DMS153 treated with DMSO at 0.1 percent for 48 hours (cell line): ENCODE results near the gene TOPORS.
"Not testable (repeated sequence)": the region's sequence is repeated elsewhere in the genome, so short reads cannot be mapped to it uniquely, and the experiment has no call there.

ENCODE experiments used
- DNase-seq: peaks from one replicate; lab custom pipeline; 2025; ENCODE audit not compliant: unreplicated experiment; lab: John Stamatoyannopoulos, UW

TOPORS gene

GRCh38 chr9:32566770-32567169, 14.4 kb upstream of the TOPORS start:
- no peak for DNase-seq

DNA sequence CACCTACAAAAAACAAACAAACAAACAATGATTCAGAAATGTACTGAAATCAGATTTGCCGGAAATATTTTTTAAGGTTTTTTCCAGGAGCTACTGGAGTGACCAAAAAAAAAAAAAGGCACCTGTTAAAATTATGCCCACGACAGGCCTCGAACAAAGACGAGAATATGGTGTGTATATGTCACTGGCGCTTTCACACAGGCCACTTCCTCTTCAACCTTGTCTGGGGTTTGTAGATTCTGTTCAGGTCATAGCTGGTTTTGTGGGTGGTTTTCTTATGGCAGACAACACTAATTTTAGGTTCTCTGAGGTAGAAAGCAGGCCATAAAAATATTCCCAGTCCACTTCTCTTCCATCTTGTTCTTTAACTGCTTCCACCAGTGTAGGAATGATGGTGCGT, 13.6 kb upstream of the TOPORS start:
- no peak for DNase-seq

DNA sequence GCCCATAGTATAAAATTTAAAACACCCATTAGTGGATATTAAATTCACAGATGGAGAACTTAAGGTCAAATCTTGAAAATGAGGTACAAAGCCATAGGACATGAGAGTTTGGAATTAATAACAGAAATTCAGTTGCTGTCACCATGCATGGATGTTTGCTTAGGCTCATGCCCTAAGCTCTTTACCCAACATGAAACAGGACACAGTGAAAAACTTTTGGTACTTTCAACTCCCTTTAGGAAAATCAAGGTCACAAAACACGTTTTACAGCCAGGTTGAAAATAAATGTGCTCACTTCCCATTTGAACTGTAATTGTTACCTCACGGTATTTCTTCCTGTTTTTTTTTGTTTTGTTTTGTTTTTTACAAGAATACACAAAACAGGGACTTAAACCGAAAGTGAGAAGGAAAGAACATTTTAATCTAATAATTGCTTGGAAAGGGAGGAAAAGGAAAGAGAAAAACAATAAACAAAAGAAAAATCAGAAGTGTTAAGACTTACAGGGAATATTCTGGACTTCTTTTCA, 6.1 kb upstream of the TOPORS start:
- no peak for DNase-seq

GRCh38 chr9:32554591-32554990, 2.2 kb upstream of the TOPORS start:
- DNase-seq = no peak

DNA sequence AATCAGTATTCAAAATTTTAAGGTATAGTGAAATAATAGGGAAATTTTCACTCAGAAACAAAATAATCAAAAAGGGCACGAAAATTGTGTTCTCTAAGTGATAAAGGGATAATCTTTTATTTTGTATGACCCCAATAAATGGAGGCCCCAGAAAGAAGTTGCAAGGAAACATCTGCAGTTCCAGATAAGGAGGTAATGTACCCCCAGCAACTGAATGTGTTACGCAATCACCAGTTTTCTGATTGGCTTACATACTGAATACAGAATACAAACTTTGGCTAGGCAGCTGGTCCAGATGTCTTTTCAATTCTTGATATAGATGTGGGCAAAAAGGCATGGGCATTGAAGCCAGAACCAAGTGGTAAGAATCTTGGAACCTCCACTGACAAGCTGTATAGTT, 1.7 kb upstream of the TOPORS start:
- DNase-seq = no peak

DNA sequence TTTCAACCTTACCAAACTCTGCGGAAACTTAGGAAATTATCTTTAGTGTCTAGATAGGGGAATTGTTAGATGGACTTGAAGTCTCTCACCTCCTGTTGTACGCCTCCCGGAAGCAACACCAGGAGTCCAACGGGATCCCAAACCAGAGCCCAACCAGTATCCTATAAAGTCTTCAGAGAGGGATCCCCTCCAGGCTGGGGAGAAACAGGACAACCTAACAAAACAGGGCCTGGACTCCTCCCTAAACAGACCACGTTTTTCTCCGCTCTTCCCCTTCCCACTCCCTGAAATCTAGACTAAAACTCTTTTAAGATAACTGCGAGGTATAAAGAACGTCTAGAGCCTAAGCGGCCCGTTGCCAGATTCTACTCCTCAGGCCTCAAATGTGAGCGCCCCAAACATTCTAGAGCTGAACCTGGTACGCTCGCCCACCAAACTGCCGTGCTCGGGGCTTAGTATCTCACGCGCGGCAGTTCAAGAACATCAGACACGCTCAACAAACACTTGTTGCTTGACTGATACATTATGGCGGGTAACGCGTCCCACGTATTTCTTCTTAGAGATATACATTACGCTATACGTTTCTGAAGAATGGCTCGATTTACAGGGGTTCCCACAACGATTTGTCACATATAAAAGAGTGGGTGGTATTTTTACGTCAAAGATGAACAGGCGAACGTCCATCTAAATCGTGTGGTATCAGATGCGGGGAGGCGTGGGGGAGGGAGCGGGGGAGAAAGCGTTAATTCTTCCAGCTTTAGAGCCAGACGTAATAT, 922 bp downstream of the TOPORS start:
- peak; percentile 53 for DNase-seq

DNA sequence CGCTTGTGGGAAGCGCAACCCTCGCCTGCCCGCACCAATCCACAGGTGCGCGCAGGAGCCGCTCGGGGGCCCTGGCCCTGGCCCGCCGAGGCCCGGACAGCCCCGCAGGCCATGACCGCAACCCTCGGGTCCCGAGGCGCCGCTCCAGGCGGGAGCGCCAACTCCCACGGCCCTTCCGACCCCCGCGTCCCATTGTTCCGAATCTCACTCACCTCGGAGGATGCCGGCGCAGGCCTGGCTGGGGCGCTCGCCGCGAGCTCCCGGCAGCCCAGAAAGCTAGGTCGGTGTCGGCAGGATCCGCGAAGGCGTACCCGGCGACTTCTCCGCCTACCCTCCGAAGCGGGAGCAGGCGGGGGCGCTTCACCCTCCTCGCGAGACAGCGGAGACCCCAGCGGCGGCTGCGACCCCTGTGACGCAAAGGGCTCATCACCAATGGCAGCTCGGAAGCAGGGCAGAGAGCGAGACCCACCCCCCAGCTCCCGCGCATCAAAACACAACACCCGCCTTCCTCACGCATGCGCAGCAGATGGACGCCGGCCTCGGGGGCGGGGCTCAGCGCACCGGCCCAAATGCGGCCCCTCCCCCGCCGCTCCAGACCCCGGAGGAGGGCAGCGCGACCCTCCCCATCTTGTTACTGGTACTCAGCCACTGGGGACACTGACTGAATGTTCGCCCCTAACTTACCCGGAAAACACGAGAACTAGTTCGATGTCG, 1.7 kb downstream of the TOPORS start:
- peak; percentile 67 for DNase-seq

- DNase-seq = no peak
These were observed 2.2 kb downstream of the TOPORS start for GRCh38 chr9:32550150-32550561.

- DNase-seq = not testable (repeated sequence)
These were observed 4.2 kb downstream of the TOPORS start for GRCh38 chr9:32548213-32548612.

GRCh38 chr9:32545884-32546283, 6.5 kb downstream of the TOPORS start:
- no peak for DNase-seq

DNA sequence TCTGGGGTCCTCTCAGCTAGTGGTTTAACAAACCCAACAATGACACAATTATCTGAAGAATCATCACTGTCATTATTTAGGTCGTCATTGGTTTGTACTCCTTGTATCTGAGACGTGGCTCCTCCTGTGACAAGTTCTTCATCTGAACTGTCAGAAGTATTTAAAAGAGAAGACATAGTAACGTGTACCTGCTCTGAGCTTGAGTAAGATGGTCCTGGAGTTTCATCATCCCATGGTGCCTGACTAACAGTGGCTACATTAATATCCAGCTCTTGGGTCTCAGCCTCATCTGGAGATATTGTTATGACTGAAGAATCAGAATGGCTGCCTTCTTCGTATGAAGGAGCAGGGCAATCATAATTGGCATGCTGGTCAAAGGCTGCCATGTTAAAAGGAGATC, 9.3 kb downstream of the TOPORS start:
- no peak for DNase-seq

GRCh38 chr9:32533816-32534215, 18.6 kb downstream of the TOPORS start:
- DNase-seq = no peak

DNA sequence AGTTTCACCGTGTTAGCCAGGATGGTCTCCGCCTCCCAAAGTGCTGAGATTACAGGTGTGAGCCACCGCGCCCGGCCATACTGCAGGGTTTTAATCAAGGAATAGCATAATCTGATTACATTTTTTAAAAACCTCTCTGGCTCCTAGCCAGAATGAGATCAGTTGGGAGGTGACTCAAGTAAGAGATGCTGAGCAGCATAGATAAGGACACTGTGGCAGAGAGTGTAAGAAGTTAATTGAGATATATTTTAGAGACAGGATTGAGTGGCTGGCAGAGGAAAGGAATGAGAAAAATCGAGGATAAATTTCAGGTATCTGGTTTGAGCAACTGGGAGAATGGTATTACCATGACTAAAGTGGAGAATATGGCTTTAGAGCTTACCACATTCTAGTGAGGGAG, 19.1 kb downstream of the TOPORS start:
- no peak for DNase-seq

DNA sequence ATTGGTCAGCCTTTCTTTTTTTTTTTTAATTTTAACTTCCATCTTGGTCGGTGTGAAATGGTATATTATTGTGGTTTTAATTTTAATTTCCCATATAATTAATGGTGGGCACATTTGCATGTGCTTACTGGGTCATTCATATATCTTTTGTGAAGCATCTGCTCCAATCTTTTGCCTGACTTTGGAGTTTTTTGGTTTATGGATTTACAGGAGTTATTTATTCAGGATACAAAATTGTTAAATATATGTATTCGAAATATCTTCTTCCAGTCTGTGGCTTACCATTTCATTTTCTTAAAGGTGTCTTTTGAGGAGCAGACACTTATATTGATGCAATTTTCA, 25.7 kb downstream of the TOPORS start:
- DNase-seq = no peak

DNA sequence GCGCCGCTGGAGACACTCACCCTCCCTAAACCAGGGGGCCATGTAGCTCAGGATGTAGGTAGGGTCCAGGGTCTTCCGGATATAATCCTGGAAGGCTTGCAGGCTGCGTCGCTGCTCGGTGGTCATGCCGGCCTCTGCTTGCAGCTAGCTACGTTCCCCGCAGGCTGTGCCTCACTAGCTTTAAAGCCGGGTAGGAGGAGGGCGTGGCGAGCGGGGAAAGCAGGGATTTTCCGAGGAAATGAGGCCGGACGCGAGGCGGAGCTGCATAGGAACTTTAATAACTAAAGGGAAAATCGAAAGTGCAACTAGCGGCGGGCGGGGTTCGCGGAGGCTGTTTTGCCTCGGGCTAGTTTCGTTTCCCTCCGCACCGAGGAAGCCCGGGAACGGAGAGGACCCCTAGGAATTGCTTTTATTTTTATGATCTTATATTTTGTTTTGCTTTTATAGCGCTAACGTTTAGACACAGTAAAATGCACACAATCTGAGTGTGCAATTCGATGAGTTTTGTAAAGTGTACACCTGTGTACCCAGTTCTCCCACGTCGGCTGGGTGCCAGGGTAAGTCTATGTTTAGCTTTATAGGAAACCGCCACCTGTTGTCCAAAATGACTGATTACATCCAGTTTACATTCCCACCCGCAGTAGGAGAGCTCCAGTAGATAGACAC, 26.2 kb downstream of the TOPORS start, which contains the start of gene RIGI:
RIGI (minus strand) TSS at position 156 of the 666 bp plus-strand sequence; CDS start at position 126, 30 bp downstream.
- DNase-seq = peak; percentile 92

- peak; percentile 54 for DNase-seq
These were observed 26.7 kb downstream of the TOPORS start for GRCh38 chr9:32525709-32526030.

DNA sequence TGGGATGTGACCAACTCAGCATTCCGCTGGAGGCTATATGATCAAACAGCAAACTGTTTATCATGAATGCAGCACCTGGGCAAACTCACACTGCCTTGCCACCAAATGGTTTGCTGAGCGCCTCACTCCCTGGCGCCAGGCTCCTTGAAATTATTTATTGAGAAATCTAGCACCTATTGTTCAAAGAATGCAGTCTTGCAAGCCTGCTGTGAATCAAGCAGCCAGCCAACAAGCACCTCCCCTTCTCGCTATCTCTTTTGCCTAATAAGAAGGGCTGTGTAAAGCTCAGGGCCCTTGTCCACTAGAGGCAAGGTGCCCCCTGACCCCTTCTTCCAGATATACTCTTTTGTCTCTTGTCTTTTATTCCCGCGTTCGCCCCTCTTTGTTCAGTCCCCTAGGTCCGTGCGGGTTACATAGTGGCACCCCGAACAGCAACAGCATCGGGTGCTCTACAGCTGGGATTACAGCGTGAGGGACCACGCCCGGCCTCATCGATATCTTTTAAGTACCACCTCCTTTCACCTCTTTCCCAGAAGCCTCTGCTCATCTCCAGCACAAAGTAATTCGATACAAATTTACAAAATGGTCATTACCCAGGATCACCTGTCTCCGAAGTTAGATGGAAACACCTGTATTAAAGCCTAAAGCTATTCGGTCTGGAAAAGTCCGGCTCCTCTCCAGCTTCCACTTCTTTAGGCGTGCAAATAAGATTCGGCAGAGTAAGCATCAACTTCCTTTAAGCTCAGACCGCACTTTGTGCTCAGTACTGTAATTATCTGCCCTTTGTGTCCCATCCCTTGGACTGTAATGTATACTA, 27.3 kb downstream of the TOPORS start:
- DNase-seq = peak; percentile 54

GRCh38 chr9:32524558-32524891, 27.9 kb downstream of the TOPORS start:
- DNase-seq = not testable (repeated sequence)

DNA sequence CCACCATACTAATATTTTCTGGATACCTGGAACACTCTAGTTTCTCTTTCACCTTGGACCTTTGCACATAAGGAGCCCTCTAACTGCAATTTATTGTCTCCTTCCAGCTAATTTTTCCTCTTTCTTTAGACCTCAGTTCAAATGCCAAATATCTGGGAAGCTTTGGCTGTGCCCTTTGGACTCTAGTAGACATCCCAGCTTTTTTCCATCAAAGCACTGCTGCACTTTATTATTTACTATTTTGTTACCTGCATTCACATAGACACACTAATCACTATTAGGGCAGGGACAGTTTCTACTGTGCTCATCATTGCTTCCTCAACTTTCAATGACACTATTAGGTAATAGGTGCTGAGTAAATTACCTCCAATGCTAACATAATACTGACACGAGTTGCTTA, 28.5 kb downstream of the TOPORS start:
- no peak for DNase-seq

GRCh38 chr9:32518276-32518675, 34.1 kb downstream of the TOPORS start:
- DNase-seq = no peak

GRCh38 chr9:32516241-32516640, 36.1 kb downstream of the TOPORS start:
- no peak for DNase-seq
